Endothelial cell of umbilical vein (primary cell): ENCODE measurements around the gene LTO1. TPM values are rescaled to one million over a fixed set of nuclear protein-coding genes. Genes with fewer than 3 reads are reported as not detected.
A peak's percentile ranks its signal among the peaks of the same experiment; 100 is the strongest.

ENCODE experiments used
- Bru-seq: library from RNA; stranded (reverse); fragments of 400-500 nt; gene quantifications from one replicate; lab custom pipeline; 2021; lab: Mats Ljungman, UMichigan
- BruChase-seq, 2 experiments: library from RNA; stranded (reverse); fragments of 400-500 nt; gene quantifications; one replicate each; lab custom pipeline; 2021; lab: Mats Ljungman, UMichigan
- BruUV-seq: library from RNA; stranded (reverse); fragments of 400-500 nt; replicated peaks from 2 replicates; lab custom pipeline; 2021; lab: Mats Ljungman, UMichigan
- CTCF ChIA-PET: fragments of 300-600, 350-600 bp; sonication (Branson Sonifier 250); formaldehyde crosslinking; loops from one replicate; lab custom pipeline; 2021; ENCODE audit warnings: antibody characterized with exemption, inconsistent platforms; lab: Charles Lee
- POLR2A ChIA-PET: fragments of 300-600, 350-600 bp; sonication (Branson Sonifier 250); formaldehyde crosslinking; loops from one replicate; lab custom pipeline; 2021; ENCODE audit warnings: antibody characterized with exemption, inconsistent platforms; lab: Charles Lee
- DNase-seq: peaks from one replicate; pipeline ENCODE4 v3.0.0-alpha.2; 2011; ENCODE audit warnings: low read depth, low spot score
- FAIRE-seq: peaks from 2 replicates; lab custom pipeline; 2011; peaks lifted over from hg19 to GRCh38; lab: Jason Lieb, UNC
- H2AFZ ChIP-seq: 2 replicates; pipeline ENCODE4 v1.6.0; 2012; ENCODE audit warnings: low read depth, low read length, control low read depth, inconsistent platforms
- H3K27ac ChIP-seq: 2 replicates; pipeline ENCODE4 v1.5.1; 2011; ENCODE audit warnings: low read depth, mild to moderate bottlenecking, control low read depth, low read length, moderate library complexity; ENCODE audit not compliant: insufficient read depth
- H3K27me3 ChIP-seq, 2 experiments: 2 replicates each; pipeline versions ENCODE4 v1.6.0 to v1.6.1; 2011; ENCODE audit warnings: low read length in 2 of 2, mixed read lengths in 1 of 2; ENCODE audit not compliant: control insufficient read depth in 2 of 2, insufficient read depth in 2 of 2
- H3K36me3 ChIP-seq, 2 experiments: 2 replicates in 1 of 2; 3 replicates in 1 of 2; pipeline ENCODE4 v1.5.1; 2011; ENCODE audit warnings: low read length in 2 of 2, mild to moderate bottlenecking in 1 of 2, moderate library complexity in 1 of 2; ENCODE audit not compliant: control insufficient read depth in 2 of 2, insufficient read depth in 2 of 2; ENCODE audit errors: extremely low read depth in 1 of 2
- H3K4me1 ChIP-seq: 3 replicates; pipeline ENCODE4 v1.5.1; 2011; ENCODE audit warnings: mild to moderate bottlenecking, low read length; ENCODE audit not compliant: control insufficient read depth, insufficient read depth; ENCODE audit errors: extremely low read depth
- H3K4me2 ChIP-seq: 2 replicates; pipeline ENCODE4 v1.6.1; 2011; ENCODE audit warnings: low read length, control low read depth, mixed read lengths; ENCODE audit not compliant: insufficient read depth
- H3K4me3 ChIP-seq, 3 experiments: fragments of 200-600 bp in 1 of 3; sonication (generic), shearing (Covaris generic) in 1 of 3; replicated peaks in 1 of 3; 2 replicates each; pipeline ENCODE4 v1.5.1; 2011 to 2016; ENCODE audit warnings: control low read depth in 3 of 3, low read length in 3 of 3, mild to moderate bottlenecking in 2 of 3, inconsistent platforms in 1 of 3, low read depth in 1 of 3, moderate library complexity in 1 of 3; ENCODE audit not compliant: insufficient read depth in 1 of 3
- H3K79me2 ChIP-seq: 2 replicates; pipeline ENCODE4 v1.6.0; 2012; ENCODE audit warnings: low read length, inconsistent platforms; ENCODE audit not compliant: control insufficient read depth, insufficient read depth
- H3K9ac ChIP-seq: replicated peaks from 2 replicates; pipeline ENCODE3; 2011; ENCODE audit warnings: low read length, control low read depth; ENCODE audit not compliant: insufficient read depth; ENCODE audit errors: extremely low read depth
- H3K9me1 ChIP-seq: replicated peaks from 3 replicates; pipeline ENCODE4 v1.6.0; 2011; ENCODE audit warnings: mild to moderate bottlenecking, low read length; ENCODE audit not compliant: control insufficient read depth, insufficient read depth; ENCODE audit errors: extremely low read depth
- H3K9me3 ChIP-seq: replicated peaks from 2 replicates; pipeline ENCODE4 v1.5.1; 2012; ENCODE audit warnings: low read length, inconsistent platforms; ENCODE audit not compliant: control insufficient read depth, insufficient read depth
- H4K20me1 ChIP-seq: replicated peaks from 2 replicates; pipeline ENCODE3; 2011; ENCODE audit warnings: mild to moderate bottlenecking, low read length; ENCODE audit not compliant: control insufficient read depth, insufficient read depth; ENCODE audit errors: extremely low read depth
- CTCF ChIP-seq, 2 donors: IDR thresholded peaks; 1 replicate in 1 of 2; 2 replicates in 1 of 2; pipeline ENCODE4 v1.5.1; 2011; ENCODE audit warnings: low read length in 2 of 2, mild to moderate bottlenecking in 2 of 2, moderate library complexity in 2 of 2, control low read depth in 1 of 2, inconsistent platforms in 1 of 2, low read depth in 1 of 2; ENCODE audit not compliant: insufficient read depth in 1 of 2; ENCODE audit errors: extremely low read depth in 1 of 2
- EZH2 ChIP-seq: IDR thresholded peaks from 2 replicates; pipeline ENCODE4 v1.6.1; 2012; ENCODE audit warnings: borderline replicate concordance, low read depth, mild to moderate bottlenecking, moderate library complexity, low read length, inconsistent platforms; ENCODE audit not compliant: severe bottlenecking
- FOS ChIP-seq: IDR thresholded peaks from 2 replicates; pipeline ENCODE4 v1.6.1; 2011; ENCODE audit warnings: mild to moderate bottlenecking, low read length, moderate library complexity, borderline replicate concordance; ENCODE audit not compliant: insufficient read depth
- GATA2 ChIP-seq: IDR thresholded peaks from 2 replicates; pipeline ENCODE4 v1.7.0; 2011; ENCODE audit warnings: low read depth, mild to moderate bottlenecking, moderate library complexity, mixed read lengths, low read length; ENCODE audit not compliant: insufficient read length, insufficient read depth
- JUN ChIP-seq: IDR thresholded peaks from 2 replicates; pipeline ENCODE4 v1.6.1; 2011; ENCODE audit warnings: borderline replicate concordance, low read depth; ENCODE audit not compliant: insufficient read length, insufficient read depth
- MAX ChIP-seq: IDR thresholded peaks from 2 replicates; pipeline ENCODE4 v1.6.1; 2011; ENCODE audit not compliant: insufficient read depth, insufficient read length
- MYC ChIP-seq: IDR thresholded peaks from one replicate; pipeline ENCODE4 v1.6.1; 2011; ENCODE audit warnings: mild to moderate bottlenecking, low read depth, low read length
- POLR2A ChIP-seq: IDR thresholded peaks from 2 replicates; pipeline ENCODE4 v1.6.1; 2012; ENCODE audit warnings: low read depth, mild to moderate bottlenecking, control low read depth, low read length
- POLR2AphosphoS5 ChIP-seq: IDR thresholded peaks from 2 replicates; pipeline ENCODE4 v1.6.1; 2012; ENCODE audit warnings: low read depth, mild to moderate bottlenecking, control low read depth, low read length, moderate library complexity; ENCODE audit not compliant: insufficient read depth
- dilution Hi-C: fragments of 300-500 bp; cut with MboI; formaldehyde crosslinking; loops from one replicate; pipeline ENCODE4 v1.15.0; 2019; ENCODE audit warnings: low sequenced_read_pairs; ENCODE audit not compliant: extremely low pct_ligation_motif_present
- intact Hi-C: fragments of 100-400 bp; cut with micrococcal nuclease; formaldehyde crosslinking; loops from one replicate; pipeline ENCODE4 v1.10.0; 2022
- long read RNA-seq: library from polyadenylated mRNA; stranded (forward); transcript quantifications from one replicate; pipeline ENCODE4 v2.0.0, GENCODE V29; 2021
- polyA minus RNA-seq, 3 experiments: library from RNA; depleted of rRNA, polyadenylated mRNA; stranded (reverse); fragments of >200 nt; gene quantifications; 1 replicate in 1 of 3; 2 replicates in 2 of 3; pipeline ENCODE4 v1.2.3, GENCODE V29; 2011
- polyA plus RNA-seq, 4 experiments: library from polyadenylated mRNA; depleted of rRNA in 3 of 4; stranded (reverse) in 3 of 4; unstranded in 1 of 4; fragments of >200 nt; gene quantifications; 2 replicates each; pipeline versions ENCODE4 v1.2.1 to v1.2.3, GENCODE V29; 2011 to 2012; ENCODE audit warnings: missing spikeins in 1 of 4
- total RNA-seq: library from RNA; stranded (reverse); gene quantifications from 2 replicates; pipeline ENCODE4 v1.2.3, GENCODE V29; 2021

LTO1 gene
- total RNA-seq (27.3 and 30.9 TPM in 2 replicates), polyA plus RNA-seq (22.1 and 26.8 TPM in 2 replicates), polyA minus RNA-seq (17.2 and 22.0 TPM in 2 replicates), Bru-seq, nascent RNA (percentile 72 among the genes with signal in this experiment), BruChase-seq, experiment 1, labeled RNA remaining after a 6-hour chase (percentile 81 among the genes with signal in this experiment), BruChase-seq, experiment 2, labeled RNA remaining after a 2-hour chase (percentile 79 among the genes with signal in this experiment)
- polyA plus RNA-seq (2011; cell fraction: cytosol; rRNA removed), result 19.8 and 23.3 TPM in 2 replicates
- polyA plus RNA-seq (2011; cell fraction: nucleus; rRNA removed), result 47.9 and 48.3 TPM in 2 replicates
- 19.3 and 22.6 TPM in 2 replicates for polyA plus RNA-seq (2012)
- 12.4 TPM for polyA minus RNA-seq (2011; cell fraction: cytosol; rRNA and poly(A)+ RNA removed)
- polyA minus RNA-seq (2011; cell fraction: nucleus; rRNA and poly(A)+ RNA removed), result 25.4 and 26.6 TPM in 2 replicates
- long read RNA-seq, transcript LTO1-211 (3 exons, 775 nt), result minor isoform, 6 of 39 reads
- long read RNA-seq, transcript LTO1-210 (4 exons, 817 nt), result minor isoform, 7 of 39 reads
- long read RNA-seq, transcript LTO1-201 (5 exons, 2,478 nt), result major isoform, 9 of 39 reads
- long read RNA-seq, partial matches to known transcripts, result 2 of 39 reads
- long read RNA-seq, other reads (novel, unspliced or antisense), result 14 of 39 reads

- H3K4me3 ChIP-seq, result peak within 1 kb of the TSS; percentile 74 to 98 (median 82)
- H3K27ac ChIP-seq, result peak within 1 kb of the TSS; percentile 92
- H4K20me1 ChIP-seq, result no peaks in the 10 kb centered on the region
- dilution Hi-C loops (loop anchor here (25.0 kb wide), 1 partner anchor 563 kb away; no protein-coding TSS in a partner anchor), intact Hi-C loops (no loop called here)
- no peaks in the 10 kb centered on the region for H3K9me3 ChIP-seq
- peaks cover 5 to 6% of the 10 kb centered on the region in 2 experiments for H3K36me3 ChIP-seq
- TF ChIP-seq POLR2AphosphoS5 (peak; percentile 88), JUN (no peak), FOS (no peak), CTCF (IDR thresholded peaks at IDR 0.05; ENCODE audit: extremely low read depth in 1 of 2, insufficient read depth in 1 of 2, low read depth in 1 of 2, low read length in 2 of 2) (peak in 1 of 2 donors; percentile 3), EZH2 (no peak), MAX (peak; percentile 68), POLR2A (peak; percentile 93), MYC (no peak), GATA2 (no peak)
- peaks cover 9% of the 10 kb centered on the region for H3K4me1 ChIP-seq
- FAIRE-seq, result peak; percentile 98
- H3K79me2 ChIP-seq, result peaks cover 24% of the 10 kb centered on the region
- no peaks in the 10 kb centered on the region for H3K9me1 ChIP-seq
- H3K9ac ChIP-seq, result peak within 1 kb of the TSS; percentile 96
- CTCF ChIA-PET, result interaction anchor here (0.5 to 2.2 kb wide), 10 partner anchors 8 to 630 kb away, joined by 3 to 23 read pairs (median 4); no protein-coding TSS in a partner anchor
- H2AFZ ChIP-seq, result peak within 1 kb of the TSS; percentile 94
- H3K27me3 ChIP-seq, result peaks cover 0 to 3% of the 10 kb centered on the region in 2 experiments
- POLR2A ChIA-PET, result interaction anchor here (0.6 kb wide), 1 partner anchor 578 kb away, joined by 3 read pairs; no protein-coding TSS in a partner anchor
- peak within 1 kb of the TSS; percentile 87 for H3K4me2 ChIP-seq
- BruUV-seq, result TSS peak; percentile 61
- peak; percentile 97 for DNase-seq
Measured at GRCh38 chr11:69674886-69675714, at the start of gene LTO1. Gene LTO1, minus strand, starts transcription at chr11:69675353. Its CDS starts 114 bp downstream, at chr11:69675239.
